Fibroblast of villous mesenchyme (primary cell): ENCODE measurements around the gene ADAM12. TPM values are rescaled to one million over a fixed set of nuclear protein-coding genes. Genes with fewer than 3 reads are reported as not detected.

ENCODE experiments used
- DNase-seq: peaks from one replicate; pipeline ENCODE4 v3.0.0-alpha.2; 2010; ENCODE audit warnings: low read depth
- H3K4me3 ChIP-seq: 2 replicates; pipeline ENCODE4 v1.5.1; 2011; ENCODE audit warnings: low read depth, mild to moderate bottlenecking, low read length
- total RNA-seq: library from RNA; depleted of rRNA; stranded (reverse); fragments of >200 nt; gene quantifications from 2 replicates; pipeline ENCODE4 v1.2.3, GENCODE V29; 2012
- TF ChIP-seq, protein P1 (sequence below): IDR thresholded peaks from 2 replicates; pipeline ENCODE4 v1.5.1; 2012; ENCODE audit warnings: low read depth, mild to moderate bottlenecking, low read length; ENCODE audit not compliant: insufficient read depth

ADAM12 gene
- total RNA-seq, 1 donor: 22.5 TPM

DNA sequence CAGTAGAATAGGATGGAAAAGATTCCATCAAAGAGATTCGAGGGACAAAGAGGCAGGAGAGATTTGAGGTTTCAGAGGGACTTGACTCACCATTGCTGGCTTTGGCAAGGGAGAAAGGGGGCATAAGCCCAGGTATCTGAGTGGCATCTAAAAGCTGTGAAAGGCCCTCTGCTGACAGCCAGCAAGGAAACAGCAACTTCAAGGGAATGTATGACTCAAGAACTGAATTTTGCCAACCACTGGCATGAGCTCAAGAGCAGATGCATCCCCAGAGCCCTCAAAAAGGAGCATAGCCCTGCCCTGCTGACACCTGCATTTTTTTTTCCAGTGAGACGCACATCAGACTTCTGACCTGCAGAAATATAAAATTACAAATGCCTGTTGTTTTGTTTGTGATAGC lies 19.6 kb upstream of the ADAM12 start:
- H3K4me3 ChIP-seq: no peak overlapping the region
- DNase-seq: no peak
- TF ChIP-seq, protein P1, sequence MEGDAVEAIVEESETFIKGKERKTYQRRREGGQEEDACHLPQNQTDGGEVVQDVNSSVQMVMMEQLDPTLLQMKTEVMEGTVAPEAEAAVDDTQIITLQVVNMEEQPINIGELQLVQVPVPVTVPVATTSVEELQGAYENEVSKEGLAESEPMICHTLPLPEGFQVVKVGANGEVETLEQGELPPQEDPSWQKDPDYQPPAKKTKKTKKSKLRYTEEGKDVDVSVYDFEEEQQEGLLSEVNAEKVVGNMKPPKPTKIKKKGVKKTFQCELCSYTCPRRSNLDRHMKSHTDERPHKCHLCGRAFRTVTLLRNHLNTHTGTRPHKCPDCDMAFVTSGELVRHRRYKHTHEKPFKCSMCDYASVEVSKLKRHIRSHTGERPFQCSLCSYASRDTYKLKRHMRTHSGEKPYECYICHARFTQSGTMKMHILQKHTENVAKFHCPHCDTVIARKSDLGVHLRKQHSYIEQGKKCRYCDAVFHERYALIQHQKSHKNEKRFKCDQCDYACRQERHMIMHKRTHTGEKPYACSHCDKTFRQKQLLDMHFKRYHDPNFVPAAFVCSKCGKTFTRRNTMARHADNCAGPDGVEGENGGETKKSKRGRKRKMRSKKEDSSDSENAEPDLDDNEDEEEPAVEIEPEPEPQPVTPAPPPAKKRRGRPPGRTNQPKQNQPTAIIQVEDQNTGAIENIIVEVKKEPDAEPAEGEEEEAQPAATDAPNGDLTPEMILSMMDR: no peak

DNA sequence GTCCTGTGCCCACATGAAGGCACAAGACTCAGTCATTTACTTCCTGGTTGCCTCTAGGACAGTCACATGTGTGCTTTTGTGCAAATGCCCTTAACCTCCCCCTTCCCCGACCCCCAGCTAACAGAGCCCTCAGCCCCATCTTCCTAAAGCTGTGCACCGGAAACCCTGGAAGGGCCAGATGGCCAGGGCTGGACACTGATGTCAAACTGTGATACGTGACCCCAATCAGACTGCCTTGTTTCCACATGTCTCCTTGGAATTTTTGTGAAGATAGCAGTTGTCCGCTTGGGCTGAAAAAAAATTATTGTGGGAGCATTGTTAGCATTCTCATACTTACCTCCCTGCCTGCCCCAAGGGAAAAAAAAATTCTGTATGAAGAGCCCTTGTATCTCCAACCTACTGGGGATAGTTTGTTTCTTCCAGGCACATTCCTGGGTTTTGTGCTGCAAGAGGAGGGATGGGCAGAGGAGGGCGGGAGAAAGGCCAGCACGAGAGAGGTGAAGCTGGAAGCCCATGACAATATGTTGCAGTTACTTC lies 17.0 kb upstream of the ADAM12 start:
- no peak overlapping the region for H3K4me3 ChIP-seq
- DNase-seq: no peak
- TF ChIP-seq, protein P1: no peak

DNA sequence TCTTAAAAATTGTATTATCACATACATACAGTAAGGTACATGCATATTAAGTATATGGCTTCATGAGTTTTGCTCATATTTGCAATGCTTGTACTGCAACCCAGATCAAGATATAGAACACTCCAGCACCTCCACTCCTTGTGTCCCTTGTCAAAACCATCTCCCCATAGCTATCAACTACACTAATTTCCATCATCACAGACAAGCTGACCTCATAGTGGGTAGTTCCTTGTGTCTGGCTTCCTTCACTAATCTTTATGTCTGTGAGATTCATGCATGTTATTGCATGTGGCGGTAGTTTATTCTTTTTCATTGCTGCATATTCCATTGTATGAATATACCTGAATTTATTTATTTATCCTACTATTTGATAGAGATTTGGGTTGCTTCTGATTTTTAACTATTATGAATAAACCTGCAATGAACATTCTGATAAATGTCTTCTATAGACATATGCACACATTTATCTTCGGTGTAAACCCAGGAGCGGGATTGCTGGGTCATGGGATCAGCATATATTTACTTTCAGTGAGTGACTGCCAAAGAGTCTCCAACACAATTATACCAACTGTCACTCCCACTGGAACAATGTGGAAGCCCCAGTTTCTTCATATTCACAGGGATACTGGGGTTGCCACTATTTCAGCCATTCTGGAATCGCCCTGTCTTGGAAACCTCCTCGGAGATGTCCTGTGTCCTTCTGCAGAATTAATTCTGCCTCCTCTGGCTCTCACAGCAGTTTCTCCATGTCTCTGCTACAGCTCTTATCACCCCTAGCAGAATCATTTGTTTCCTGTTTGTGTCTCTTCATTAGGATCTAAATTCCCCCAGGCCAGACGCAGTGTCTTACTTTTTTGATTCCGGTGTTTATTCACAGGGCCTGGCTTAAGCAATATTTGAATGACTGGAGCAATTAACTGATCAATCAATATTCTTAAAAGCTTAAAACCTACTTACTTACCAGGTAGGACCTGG lies 14.7 kb upstream of the ADAM12 start:
- H3K4me3 ChIP-seq: no peak overlapping the region
- TF ChIP-seq, protein P1: no peak
- DNase-seq: no peak

DNA sequence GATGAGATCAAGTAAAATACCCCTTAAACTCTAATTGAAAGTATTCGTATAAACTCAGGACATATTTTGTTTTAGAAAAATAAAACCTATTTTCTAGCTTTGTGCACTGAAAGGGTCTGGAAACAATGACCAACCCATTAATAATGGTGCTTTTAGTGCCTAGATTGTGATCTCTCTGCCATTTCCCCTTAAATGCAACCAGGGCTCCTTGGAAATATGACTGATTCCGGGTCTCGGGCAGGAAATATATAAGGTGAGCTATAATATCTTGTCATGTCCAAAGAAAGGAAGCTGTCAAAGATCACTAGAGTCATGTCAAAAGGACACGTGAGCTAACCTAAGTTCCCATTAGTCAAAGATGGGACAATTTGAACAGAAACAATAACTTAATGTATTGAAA lies 12.4 kb upstream of the ADAM12 start:
- TF ChIP-seq, protein P1: no peak
- DNase-seq: no peak
- no peak overlapping the region for H3K4me3 ChIP-seq

DNA sequence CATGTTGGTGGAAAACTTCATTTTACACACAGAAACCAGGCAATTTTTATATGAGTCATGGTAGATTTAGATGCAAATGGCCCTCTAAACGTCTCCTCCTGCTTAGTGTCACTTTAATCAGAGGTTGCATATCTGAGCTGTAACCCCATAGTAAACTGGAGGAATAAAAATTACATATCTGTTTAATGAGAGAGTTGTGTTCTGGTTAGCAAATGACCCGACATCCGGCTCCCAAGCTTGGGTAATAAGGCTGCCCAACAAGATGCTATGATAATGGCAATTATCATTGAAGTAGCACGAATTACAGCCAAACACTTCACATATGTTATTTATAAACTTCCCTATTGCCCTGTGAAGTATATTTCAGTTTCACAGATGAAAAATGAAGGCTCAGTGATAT lies 10.6 kb upstream of the ADAM12 start:
- no peak overlapping the region for H3K4me3 ChIP-seq
- peak; percentile 30 for DNase-seq
- TF ChIP-seq, protein P1: no peak

DNA sequence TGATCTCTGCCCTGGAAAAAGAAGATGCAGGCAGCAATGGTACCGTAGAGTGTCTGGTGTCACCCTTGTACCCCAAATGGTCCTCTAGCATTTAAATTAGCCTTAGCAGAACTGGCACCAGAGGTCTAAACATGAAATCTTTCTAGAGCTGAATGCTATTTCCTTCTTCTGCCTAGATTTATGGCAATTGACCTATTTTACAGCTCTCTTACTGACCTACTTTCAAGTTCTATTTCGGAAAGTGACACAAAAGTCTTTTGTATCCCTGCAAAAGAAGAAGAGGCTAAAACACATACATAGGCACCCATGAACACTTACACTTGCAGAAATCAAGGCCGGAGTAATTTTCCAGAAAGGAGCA lies 10.1 kb upstream of the ADAM12 start:
- no peak overlapping the region for H3K4me3 ChIP-seq
- no peak for DNase-seq
- TF ChIP-seq, protein P1: no peak
